OCI-LY3 (cell line): ENCODE measurements around the gene PTPRM.

ENCODE experiments used
- H2AFZ ChIP-seq: fragments of 200-600, 300-600 bp; shearing (Covaris generic); 2 replicates; pipeline ENCODE4 v1.6.0; 2014; ENCODE audit warnings: antibody characterized with exemption, low read depth, low read length
- H3K27ac ChIP-seq: fragments of 200-600, 300-600 bp; sonication (generic); 2 replicates; pipeline ENCODE4 v1.5.1; 2014; ENCODE audit warnings: mild to moderate bottlenecking, low read length, moderate library complexity, mixed read lengths
- H3K27me3 ChIP-seq: fragments of 200-600, 300-600 bp; sonication (generic); 2 replicates; pipeline ENCODE4 v1.6.1; 2014; ENCODE audit warnings: low read depth, low read length, mixed read lengths
- H3K36me3 ChIP-seq: fragments of 200-600, 300-600 bp; sonication (generic); replicated peaks from 2 replicates; pipeline ENCODE3; 2014; ENCODE audit warnings: low read depth, low read length, mixed read lengths
- H3K4me1 ChIP-seq: fragments of 300-600, 200-600 bp; sonication (generic); 2 replicates; pipeline ENCODE4 v1.6.1; 2014; ENCODE audit warnings: low read length, mixed read lengths
- H3K4me2 ChIP-seq: fragments of 200-600, 300-600 bp; sonication (generic); 2 replicates; pipeline ENCODE4 v1.6.1; 2014; ENCODE audit warnings: low read length, mixed read lengths
- H3K4me3 ChIP-seq: fragments of 300-600, 200-600 bp; sonication (generic); 2 replicates; pipeline ENCODE4 v1.5.1; 2014; ENCODE audit warnings: antibody characterized with exemption, mild to moderate bottlenecking, low read length, moderate library complexity
- H3K79me2 ChIP-seq: fragments of 300-600, 200-600 bp; shearing (Covaris generic); 2 replicates; pipeline ENCODE4 v1.6.1; 2014; ENCODE audit warnings: mild to moderate bottlenecking, low read length, mixed read lengths
- H3K9ac ChIP-seq: fragments of 300-600, 200-600 bp; shearing (Covaris generic); 2 replicates; pipeline ENCODE4 v1.6.0; 2014; ENCODE audit warnings: mild to moderate bottlenecking, low read length, moderate library complexity
- H3K9me3 ChIP-seq: fragments of 200-600, 300-600 bp; shearing (Covaris generic); 2 replicates; pipeline ENCODE4 v1.6.1; 2014; ENCODE audit warnings: low read length, mixed read lengths; ENCODE audit not compliant: insufficient read depth
- H4K20me1 ChIP-seq: fragments of 200-600, 300-600 bp; sonication (generic); 2 replicates; pipeline ENCODE4 v1.6.1; 2016; ENCODE audit warnings: low read length, mixed read lengths; ENCODE audit not compliant: insufficient read depth
- EZH2phosphoT487 ChIP-seq: fragments of 200-600 bp; shearing (Covaris generic); IDR thresholded peaks from 2 replicates; pipeline ENCODE4 v1.6.1; 2018; ENCODE audit warnings: antibody characterized with exemption, mixed run types, low read depth
- TF ChIP-seq, protein P1 (sequence below): fragments of 200-600, 300-600 bp; sonication (generic); IDR thresholded peaks from 2 replicates; pipeline ENCODE4 v1.5.1; 2014; ENCODE audit warnings: antibody characterized with exemption, low read length, low read depth

Gene PTPRM

DNA sequence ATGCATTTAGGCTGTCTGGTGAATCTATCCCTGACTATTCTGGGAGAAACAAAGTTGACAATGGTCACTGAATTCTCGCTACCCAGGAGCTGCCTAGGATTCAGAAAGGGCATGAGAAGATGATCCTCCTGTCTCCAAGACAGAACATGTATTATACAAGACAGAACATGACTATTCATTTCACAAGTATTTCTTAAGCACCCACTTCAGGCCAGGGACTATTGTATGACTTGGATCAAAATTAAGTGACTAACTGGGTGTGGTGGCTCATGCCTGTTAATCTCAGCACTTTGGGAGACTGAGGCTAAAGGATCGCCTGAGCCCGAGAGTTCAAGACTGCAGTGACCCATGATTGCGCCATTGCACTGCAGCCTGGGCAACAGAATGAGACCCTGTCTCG lies 806.4 kb downstream of the PTPRM start:
- Histone ChIP-seq H3K27me3 (peaks cover 23% of the 10 kb centered on the region), H3K4me2 (no peak overlapping the region), H3K9me3 (no peaks in the 10 kb centered on the region), H3K36me3 (no peaks in the 10 kb centered on the region), H3K4me1 (no peaks in the 10 kb centered on the region), H3K27ac (no peak overlapping the region), H3K4me3 (no peak overlapping the region), H3K9ac (no peak overlapping the region), H2AFZ (no peak overlapping the region), H4K20me1 (no peaks in the 10 kb centered on the region), H3K79me2 (no peaks in the 10 kb centered on the region)
- TF ChIP-seq, protein P1, sequence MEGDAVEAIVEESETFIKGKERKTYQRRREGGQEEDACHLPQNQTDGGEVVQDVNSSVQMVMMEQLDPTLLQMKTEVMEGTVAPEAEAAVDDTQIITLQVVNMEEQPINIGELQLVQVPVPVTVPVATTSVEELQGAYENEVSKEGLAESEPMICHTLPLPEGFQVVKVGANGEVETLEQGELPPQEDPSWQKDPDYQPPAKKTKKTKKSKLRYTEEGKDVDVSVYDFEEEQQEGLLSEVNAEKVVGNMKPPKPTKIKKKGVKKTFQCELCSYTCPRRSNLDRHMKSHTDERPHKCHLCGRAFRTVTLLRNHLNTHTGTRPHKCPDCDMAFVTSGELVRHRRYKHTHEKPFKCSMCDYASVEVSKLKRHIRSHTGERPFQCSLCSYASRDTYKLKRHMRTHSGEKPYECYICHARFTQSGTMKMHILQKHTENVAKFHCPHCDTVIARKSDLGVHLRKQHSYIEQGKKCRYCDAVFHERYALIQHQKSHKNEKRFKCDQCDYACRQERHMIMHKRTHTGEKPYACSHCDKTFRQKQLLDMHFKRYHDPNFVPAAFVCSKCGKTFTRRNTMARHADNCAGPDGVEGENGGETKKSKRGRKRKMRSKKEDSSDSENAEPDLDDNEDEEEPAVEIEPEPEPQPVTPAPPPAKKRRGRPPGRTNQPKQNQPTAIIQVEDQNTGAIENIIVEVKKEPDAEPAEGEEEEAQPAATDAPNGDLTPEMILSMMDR = no peak

DNA sequence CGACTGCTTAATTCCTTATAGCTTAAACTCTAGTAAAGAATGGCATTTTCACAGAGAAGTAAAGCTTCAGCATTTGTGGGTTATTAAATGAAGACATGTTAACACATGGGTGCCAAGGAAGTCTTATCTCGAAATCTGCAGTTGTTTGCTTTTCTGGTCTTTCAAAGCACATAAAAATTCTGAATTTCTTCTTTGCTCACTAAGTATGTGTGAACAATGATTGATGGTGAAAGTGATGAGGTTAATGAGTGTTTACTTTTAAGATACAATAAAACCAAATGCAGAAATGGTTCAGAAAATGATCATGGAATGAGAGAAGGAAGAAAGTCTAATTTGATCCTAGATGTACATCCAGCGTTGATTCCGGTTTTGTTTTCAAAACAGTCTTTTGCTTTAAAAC lies 807.6 kb downstream of the PTPRM start:
- Histone ChIP-seq H3K9me3 (no peaks in the 10 kb centered on the region), H3K4me1 (no peaks in the 10 kb centered on the region), H3K27ac (no peak overlapping the region), H4K20me1 (no peaks in the 10 kb centered on the region), H3K9ac (no peak overlapping the region), H3K4me3 (no peak overlapping the region), H2AFZ (no peak overlapping the region), H3K79me2 (no peaks in the 10 kb centered on the region), H3K4me2 (no peak overlapping the region), H3K27me3 (peaks cover 19% of the 10 kb centered on the region), H3K36me3 (no peaks in the 10 kb centered on the region)
- TF ChIP-seq EZH2phosphoT487 = no peak
- TF ChIP-seq, protein P1 = no peak

DNA sequence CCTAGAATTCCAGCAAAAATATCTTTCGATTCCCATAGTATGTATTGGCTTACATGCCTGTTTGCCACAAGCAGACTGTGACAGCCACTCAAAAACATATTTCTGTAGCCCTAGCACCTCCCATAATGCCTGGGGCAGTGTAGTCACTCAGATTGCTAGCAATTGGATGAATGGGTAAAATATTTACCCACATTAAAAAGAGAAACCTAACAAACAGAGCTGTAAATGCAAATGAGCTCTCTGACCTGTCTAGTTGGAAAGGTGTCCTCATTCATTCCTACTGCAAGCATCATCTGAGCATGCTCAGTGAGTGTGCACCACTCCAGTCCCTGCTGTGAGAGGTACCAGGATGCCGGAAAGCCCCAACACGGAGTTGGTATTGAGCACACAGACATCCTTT lies 808.1 kb downstream of the PTPRM start:
- Histone ChIP-seq H2AFZ (no peak overlapping the region), H3K9ac (no peak overlapping the region), H3K36me3 (no peaks in the 10 kb centered on the region), H3K4me3 (no peak overlapping the region), H4K20me1 (no peaks in the 10 kb centered on the region), H3K4me2 (no peak overlapping the region), H3K79me2 (no peaks in the 10 kb centered on the region), H3K27ac (no peak overlapping the region), H3K4me1 (no peaks in the 10 kb centered on the region), H3K9me3 (no peaks in the 10 kb centered on the region), H3K27me3 (peaks cover 21% of the 10 kb centered on the region)
- TF ChIP-seq, protein P1 = no peak
- no peak for TF ChIP-seq EZH2phosphoT487

DNA sequence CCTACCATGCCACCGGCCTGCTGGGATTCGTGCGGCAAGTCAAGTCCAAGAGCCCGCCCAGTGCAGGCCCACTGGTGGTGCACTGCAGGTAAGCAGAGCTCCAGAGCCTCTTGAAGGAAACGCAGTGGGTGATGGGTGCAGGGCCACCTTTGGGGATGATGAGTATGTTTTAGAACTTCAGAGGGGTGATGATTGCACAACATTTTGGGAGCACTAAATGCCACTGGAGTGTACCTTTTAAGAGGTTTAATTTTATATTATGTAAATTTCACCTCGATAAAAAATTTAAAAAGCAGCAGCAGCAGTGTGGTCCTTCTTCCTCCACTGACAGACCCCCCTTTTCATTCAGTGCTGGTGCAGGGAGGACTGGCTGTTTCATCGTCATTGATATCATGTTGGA lies 809.0 kb downstream of the PTPRM start:
- H3K79me2 ChIP-seq = no peaks in the 10 kb centered on the region
- no peaks in the 10 kb centered on the region for H3K36me3 ChIP-seq
- H3K9me3 ChIP-seq = no peaks in the 10 kb centered on the region
- no peak overlapping the region for H3K4me3 ChIP-seq
- H4K20me1 ChIP-seq = no peaks in the 10 kb centered on the region
- no peak for TF ChIP-seq EZH2phosphoT487
- TF ChIP-seq, protein P1 = no peak
- H3K27ac ChIP-seq = no peak overlapping the region
- no peak overlapping the region for H3K4me2 ChIP-seq
- H3K27me3 ChIP-seq = peaks cover 23% of the 10 kb centered on the region
- no peak overlapping the region for H2AFZ ChIP-seq
- no peaks in the 10 kb centered on the region for H3K4me1 ChIP-seq
- H3K9ac ChIP-seq = no peak overlapping the region
